Mucosa of rectum (tissue), 2 donors: ENCODE data around the gene MARK1.
"Not testable (repeated sequence)": the region's sequence is repeated elsewhere in the genome, so short reads cannot be mapped to it uniquely, and the experiment has no call there.

Experiments
- H3K27ac ChIP-seq, 2 donors: one replicate each; pipeline ENCODE4 v1.7.0; 2013; ENCODE audit warnings: inconsistent platforms in 2 of 2, low read depth in 2 of 2, low read length in 2 of 2
- H3K27me3 ChIP-seq, 2 donors: one replicate each; pipeline ENCODE4 v1.7.0; 2013; ENCODE audit warnings: low read length in 2 of 2; ENCODE audit not compliant: control insufficient read depth in 2 of 2, insufficient read depth in 2 of 2
- H3K36me3 ChIP-seq, 2 donors: one replicate each; pipeline ENCODE4 v1.7.0; 2013; ENCODE audit warnings: low read length in 2 of 2; ENCODE audit not compliant: control insufficient read depth in 2 of 2, insufficient read depth in 2 of 2
- H3K4me1 ChIP-seq, 2 donors: one replicate each; pipeline ENCODE4 v1.7.0; 2013; ENCODE audit warnings: low read length in 2 of 2, mild to moderate bottlenecking in 1 of 2; ENCODE audit not compliant: control insufficient read depth in 2 of 2, insufficient read depth in 2 of 2
- H3K4me3 ChIP-seq, 2 donors: one replicate each; pipeline ENCODE4 v1.7.0; 2013; ENCODE audit warnings: low read length in 2 of 2
- H3K9ac ChIP-seq, 2 donors: one replicate each; pipeline ENCODE4 v1.7.0; 2013; ENCODE audit warnings: low read length in 2 of 2, low read depth in 1 of 2, mild to moderate bottlenecking in 1 of 2
- H3K9me3 ChIP-seq, 2 donors: one replicate each; pipeline ENCODE4 v1.7.0; 2013; ENCODE audit warnings: low read length in 2 of 2; ENCODE audit not compliant: control insufficient read depth in 2 of 2
- donor health status: healthy.
- donor health status: Normal muscosa, but diverticular disease.

Gene MARK1

GRCh38 chr1:220594356-220594755, 66.4 kb downstream of the MARK1 start:
- H3K27ac ChIP-seq, result no peak overlapping the region
- H3K4me1 ChIP-seq, result no peaks in the 10 kb centered on the region
- H3K9ac ChIP-seq, result no peak overlapping the region
- no peaks in the 10 kb centered on the region for H3K36me3 ChIP-seq
- no peak overlapping the region for H3K4me3 ChIP-seq
- H3K9me3 ChIP-seq, result no peaks in the 10 kb centered on the region
- H3K27me3 ChIP-seq, result no peaks in the 10 kb centered on the region

GRCh38 chr1:220595179-220595578, 67.2 kb downstream of the MARK1 start:
- Histone ChIP-seq H3K9ac (no peak overlapping the region), H3K27ac (no peak overlapping the region), H3K36me3 (no peaks in the 10 kb centered on the region), H3K4me1 (no peaks in the 10 kb centered on the region), H3K9me3 (no peaks in the 10 kb centered on the region), H3K4me3 (no peak overlapping the region), H3K27me3 (no peaks in the 10 kb centered on the region)

- no peaks in the 10 kb centered on the region for H3K27me3 ChIP-seq
- no peaks in the 10 kb centered on the region for H3K9me3 ChIP-seq
- H3K4me1 ChIP-seq, result no peaks in the 10 kb centered on the region
- H3K36me3 ChIP-seq, result no peaks in the 10 kb centered on the region
- H3K4me3 ChIP-seq, result no peak overlapping the region
- H3K9ac ChIP-seq, result no peak overlapping the region
- H3K27ac ChIP-seq, result no peak overlapping the region
Measured at GRCh38 chr1:220604926-220605325, 77.0 kb downstream of the MARK1 start.

- not testable (repeated sequence) for H3K27me3 ChIP-seq, H3K4me1 ChIP-seq, H3K9me3 ChIP-seq, H3K27ac ChIP-seq, H3K9ac ChIP-seq, H3K36me3 ChIP-seq, H3K4me3 ChIP-seq
Measured at GRCh38 chr1:220605651-220606050, 77.7 kb downstream of the MARK1 start.

- H3K9ac ChIP-seq, H3K36me3 ChIP-seq, H3K27ac ChIP-seq, H3K27me3 ChIP-seq, H3K9me3 ChIP-seq, H3K4me1 ChIP-seq, H3K4me3 ChIP-seq: not testable (repeated sequence)
Measured at GRCh38 chr1:220611100-220611499, 83.2 kb downstream of the MARK1 start.

- Histone ChIP-seq H3K9me3 (no peaks in the 10 kb centered on the region), H3K4me1 (no peaks in the 10 kb centered on the region), H3K36me3 (no peaks in the 10 kb centered on the region), H3K27ac (no peak overlapping the region), H3K27me3 (no peaks in the 10 kb centered on the region), H3K4me3 (no peak overlapping the region), H3K9ac (no peak overlapping the region)
Measured at GRCh38 chr1:220616836-220617235, 88.9 kb downstream of the MARK1 start.

- no peak overlapping the region for H3K9ac ChIP-seq
- H3K4me3 ChIP-seq, result no peak overlapping the region
- no peaks in the 10 kb centered on the region for H3K36me3 ChIP-seq
- H3K27ac ChIP-seq, result no peak overlapping the region
- no peaks in the 10 kb centered on the region for H3K27me3 ChIP-seq
- H3K9me3 ChIP-seq, result no peaks in the 10 kb centered on the region
- H3K4me1 ChIP-seq, result no peaks in the 10 kb centered on the region
Measured at GRCh38 chr1:220628431-220628830, 100.5 kb downstream of the MARK1 start.

GRCh38 chr1:220631238-220631815, 103.4 kb downstream of the MARK1 start:
- Histone ChIP-seq H3K36me3 (no peaks in the 10 kb centered on the region), H3K4me1 (no peaks in the 10 kb centered on the region), H3K9ac (no peak overlapping the region)

GRCh38 chr1:220637759-220638158, 109.8 kb downstream of the MARK1 start:
- no peaks in the 10 kb centered on the region for H3K9me3 ChIP-seq
- no peaks in the 10 kb centered on the region for H3K36me3 ChIP-seq
- H3K4me1 ChIP-seq, result no peaks in the 10 kb centered on the region
- no peak overlapping the region for H3K4me3 ChIP-seq
- H3K27ac ChIP-seq, result no peak overlapping the region
- H3K27me3 ChIP-seq, result no peaks in the 10 kb centered on the region
- no peak overlapping the region for H3K9ac ChIP-seq

More at GRCh38 chr1:220631238-220631815, 103.4 kb downstream of the MARK1 start:
- Histone ChIP-seq H3K4me3 (no peak overlapping the region), H3K9me3 (no peaks in the 10 kb centered on the region), H3K27ac (no peak overlapping the region), H3K27me3 (no peaks in the 10 kb centered on the region)

- Histone ChIP-seq H3K9ac (no peak overlapping the region), H3K36me3 (no peaks in the 10 kb centered on the region), H3K27ac (no peak overlapping the region), H3K4me3 (no peak overlapping the region), H3K4me1 (no peaks in the 10 kb centered on the region), H3K9me3 (no peaks in the 10 kb centered on the region), H3K27me3 (no peaks in the 10 kb centered on the region)
Measured at GRCh38 chr1:220642285-220642684, 114.3 kb downstream of the MARK1 start.

- Histone ChIP-seq H3K36me3 (no peaks in the 10 kb centered on the region), H3K27me3 (no peaks in the 10 kb centered on the region), H3K9me3 (no peaks in the 10 kb centered on the region), H3K4me1 (no peaks in the 10 kb centered on the region), H3K27ac (no peak overlapping the region), H3K9ac (no peak overlapping the region), H3K4me3 (no peak overlapping the region)
Measured at GRCh38 chr1:220652995-220653394, 125.1 kb downstream of the MARK1 start.
